NCI-H146 (cell line): ENCODE results near the gene SYT2.
"Not testable (repeated sequence)": the region's sequence is repeated elsewhere in the genome, so short reads cannot be mapped to it uniquely, and the experiment has no call there.

ENCODE experiments used
- DNase-seq: peaks from one replicate; lab custom pipeline; 2025; lab: John Stamatoyannopoulos, UW

SYT2 gene

GRCh38 chr1:202590975-202591411, 119.3 kb downstream of the SYT2 start:
- DNase-seq = no peak

- no peak for DNase-seq
Observed at GRCh38 chr1:202590126-202590525, 120.1 kb downstream of the SYT2 start.

- DNase-seq = no peak
Observed at GRCh38 chr1:202589190-202589930, 120.9 kb downstream of the SYT2 start.

GRCh38 chr1:202588503-202589189, 121.6 kb downstream of the SYT2 start:
- DNase-seq = no peak

GRCh38 chr1:202587859-202588485, 122.3 kb downstream of the SYT2 start:
- no peak for DNase-seq

GRCh38 chr1:202586871-202587270, 123.4 kb downstream of the SYT2 start:
- no peak for DNase-seq

- DNase-seq = peak; percentile 29
Observed at GRCh38 chr1:202586018-202586821, 124.0 kb downstream of the SYT2 start.

- no peak for DNase-seq
Observed at GRCh38 chr1:202585590-202585933, 124.7 kb downstream of the SYT2 start.

- DNase-seq = no peak
Observed at GRCh38 chr1:202584707-202585589, 125.3 kb downstream of the SYT2 start.

GRCh38 chr1:202582350-202582749, 127.9 kb downstream of the SYT2 start:
- DNase-seq = not testable (repeated sequence)

- DNase-seq = no peak
Observed at GRCh38 chr1:202580619-202581018, 129.6 kb downstream of the SYT2 start.

GRCh38 chr1:202579806-202580205, 130.4 kb downstream of the SYT2 start:
- DNase-seq = no peak

- DNase-seq = no peak
Observed at GRCh38 chr1:202578565-202578964, 131.7 kb downstream of the SYT2 start.

- peak; percentile 7 for DNase-seq
Observed at GRCh38 chr1:202578001-202578504, 132.2 kb downstream of the SYT2 start.

GRCh38 chr1:202577381-202577780, 132.9 kb downstream of the SYT2 start:
- no peak for DNase-seq

GRCh38 chr1:202576816-202577215, 133.4 kb downstream of the SYT2 start:
- DNase-seq = no peak

GRCh38 chr1:202575918-202576653, 134.2 kb downstream of the SYT2 start:
- DNase-seq = no peak

GRCh38 chr1:202572867-202573266, 137.4 kb downstream of the SYT2 start:
- DNase-seq = no peak

- DNase-seq = peak; percentile 22
Observed at GRCh38 chr1:202571719-202572339, 138.4 kb downstream of the SYT2 start.
